A673 (cell line): ENCODE measurements around the gene COPE. TPM values are rescaled to one million over a fixed set of nuclear protein-coding genes. Genes with fewer than 3 reads are reported as not detected.

Experiments used
- BruUV-seq: library from RNA; stranded (reverse); fragments of 400-500 nt; replicated peaks from 2 replicates; lab custom pipeline; 2021; lab: Mats Ljungman, UMichigan
- CTCF ChIA-PET: fragments of 300-600 bp; sonication (Branson Sonifier 250); formaldehyde crosslinking; loops from one replicate; lab custom pipeline; 2022; ENCODE audit warnings: antibody characterized with exemption; lab: Charles Lee
- POLR2A ChIA-PET: fragments of 300-600 bp; sonication (Branson Sonifier 250); formaldehyde crosslinking; loops from one replicate; lab custom pipeline; 2022; ENCODE audit warnings: antibody characterized with exemption; ENCODE audit not compliant: low non-redundant PET; lab: Charles Lee
- DNase-seq: peaks from one replicate; pipeline ENCODE4 v3.0.0-alpha.2; 2015; ENCODE audit warnings: low spot score
- H3K27ac ChIP-seq: fragments of 200-600 bp; sonication (generic); 2 replicates; pipeline ENCODE4 v1.5.1; 2016; ENCODE audit warnings: mixed run types, low read depth, mild to moderate bottlenecking, mixed read lengths, antibody characterized with exemption, low read length; ENCODE audit not compliant: poor library complexity, severe bottlenecking
- H3K27me3 ChIP-seq: fragments of 200-600 bp; sonication (generic); replicated peaks from 2 replicates; pipeline ENCODE4 v1.6.1; 2017; ENCODE audit warnings: mixed run types, low read depth, mild to moderate bottlenecking, mixed read lengths, antibody characterized with exemption, low read length; ENCODE audit not compliant: insufficient read depth, poor library complexity
- H3K36me3 ChIP-seq: fragments of 200-600 bp; sonication (generic); 2 replicates; pipeline ENCODE4 v1.6.1; 2016; ENCODE audit warnings: mixed run types, mild to moderate bottlenecking, mixed read lengths, antibody characterized with exemption, low read length; ENCODE audit not compliant: insufficient read depth, poor library complexity, severe bottlenecking
- H3K4me1 ChIP-seq: fragments of 200-600 bp; sonication (generic); 2 replicates; pipeline ENCODE4 v1.6.1; 2017; ENCODE audit warnings: mixed run types, mild to moderate bottlenecking, mixed read lengths, antibody characterized with exemption, low read length; ENCODE audit not compliant: insufficient read depth, poor library complexity, severe bottlenecking
- H3K4me3 ChIP-seq: fragments of 200-600 bp; sonication (generic); 2 replicates; pipeline ENCODE4 v1.5.1; 2016; ENCODE audit warnings: low read depth, mixed run types, mild to moderate bottlenecking, mixed read lengths, low read length; ENCODE audit not compliant: poor library complexity, severe bottlenecking
- H3K9me3 ChIP-seq: fragments of 200-600 bp; sonication (generic); 2 replicates; pipeline ENCODE4 v1.6.1; 2016; ENCODE audit warnings: mixed run types, low read depth, mild to moderate bottlenecking, mixed read lengths, antibody characterized with exemption, low read length; ENCODE audit not compliant: poor library complexity, severe bottlenecking
- EZH2 ChIP-seq: fragments of 200-600 bp; sonication (generic); IDR thresholded peaks from 2 replicates; pipeline ENCODE4 v1.6.1; 2017; ENCODE audit warnings: borderline replicate concordance, low read depth, mild to moderate bottlenecking, mixed read lengths, antibody characterized with exemption, low read length; ENCODE audit not compliant: poor library complexity, severe bottlenecking
- intact Hi-C: fragments of 100-400 bp; cut with micrococcal nuclease; formaldehyde crosslinking; loops from one replicate; pipeline ENCODE4 v1.10.0; 2022; ENCODE audit not compliant: unreplicated experiment
- total RNA-seq: library from RNA; stranded (reverse); gene quantifications from 2 replicates; pipeline ENCODE4 v1.2.3, GENCODE V29; 2021
- TF ChIP-seq, protein P1 (sequence below): fragments of 300-800, 200-600 bp; sonication (generic); conservative IDR thresholded peaks from 2 replicates; pipeline ENCODE4 v1.5.1; 2017; ENCODE audit warnings: low read depth, mild to moderate bottlenecking, antibody characterized with exemption, low read length, moderate library complexity, mixed read lengths

Gene COPE
- total RNA-seq, 1 experiment from 2014 or later = 244 TPM

DNA sequence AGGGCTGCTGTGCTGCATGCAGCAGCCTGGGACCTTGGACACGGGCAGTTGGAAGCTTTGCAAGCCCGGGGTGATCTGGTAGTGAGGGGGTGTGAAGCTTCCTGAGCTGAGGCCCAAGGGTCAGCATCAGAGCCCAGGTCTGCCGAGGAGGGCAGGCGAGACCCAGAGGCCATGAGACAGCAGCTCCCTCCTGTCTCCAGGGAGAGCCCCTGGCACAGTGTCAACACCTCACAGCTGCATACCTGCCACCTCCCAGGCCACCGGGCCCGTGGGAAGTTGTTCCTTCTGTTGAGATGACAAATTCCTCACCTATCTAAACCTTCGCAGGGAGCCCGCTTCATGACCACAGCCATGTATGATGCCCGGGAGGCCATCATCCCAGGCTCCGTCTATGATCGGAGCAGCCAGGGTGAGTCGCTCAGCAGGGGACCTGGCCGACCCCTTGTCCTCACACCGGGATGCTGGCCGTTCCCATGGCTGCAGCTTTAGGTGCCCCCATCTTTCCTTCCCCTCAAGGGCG, 55.3 kb downstream of the COPE start:
- Histone ChIP-seq H3K9me3 (no peaks in the 10 kb centered on the region), H3K4me3 (no peak overlapping the region), H3K27ac (no peak overlapping the region), H3K27me3 (no peaks in the 10 kb centered on the region), H3K36me3 (peaks cover 93% of the 10 kb centered on the region), H3K4me1 (no peaks in the 10 kb centered on the region)
- POLR2A ChIA-PET = interaction anchor here (0.6 kb wide), 1 partner anchor 274 kb away, joined by 5 read pairs; no protein-coding TSS in a partner anchor
- TF ChIP-seq, protein P1, sequence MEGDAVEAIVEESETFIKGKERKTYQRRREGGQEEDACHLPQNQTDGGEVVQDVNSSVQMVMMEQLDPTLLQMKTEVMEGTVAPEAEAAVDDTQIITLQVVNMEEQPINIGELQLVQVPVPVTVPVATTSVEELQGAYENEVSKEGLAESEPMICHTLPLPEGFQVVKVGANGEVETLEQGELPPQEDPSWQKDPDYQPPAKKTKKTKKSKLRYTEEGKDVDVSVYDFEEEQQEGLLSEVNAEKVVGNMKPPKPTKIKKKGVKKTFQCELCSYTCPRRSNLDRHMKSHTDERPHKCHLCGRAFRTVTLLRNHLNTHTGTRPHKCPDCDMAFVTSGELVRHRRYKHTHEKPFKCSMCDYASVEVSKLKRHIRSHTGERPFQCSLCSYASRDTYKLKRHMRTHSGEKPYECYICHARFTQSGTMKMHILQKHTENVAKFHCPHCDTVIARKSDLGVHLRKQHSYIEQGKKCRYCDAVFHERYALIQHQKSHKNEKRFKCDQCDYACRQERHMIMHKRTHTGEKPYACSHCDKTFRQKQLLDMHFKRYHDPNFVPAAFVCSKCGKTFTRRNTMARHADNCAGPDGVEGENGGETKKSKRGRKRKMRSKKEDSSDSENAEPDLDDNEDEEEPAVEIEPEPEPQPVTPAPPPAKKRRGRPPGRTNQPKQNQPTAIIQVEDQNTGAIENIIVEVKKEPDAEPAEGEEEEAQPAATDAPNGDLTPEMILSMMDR = no peak
- TF ChIP-seq EZH2 = no peak
- BruUV-seq = no TSS peak
- CTCF ChIA-PET = no interaction called here
- no peak for DNase-seq
- intact Hi-C loops = no loop called here

GRCh38 chr19:18862976-18863842, 56.0 kb downstream of the COPE start:
- no TSS peak for BruUV-seq
- POLR2A ChIA-PET = interaction anchor here (0.6 kb wide), 1 partner anchor 273 kb away, joined by 5 read pairs; no protein-coding TSS in a partner anchor
- CTCF ChIA-PET = interaction anchor here (0.6 kb wide), 1 partner anchor 121 kb away, joined by 8 read pairs; no protein-coding TSS in a partner anchor
- intact Hi-C loops = no loop called here
- no peaks in the 10 kb centered on the region for H3K4me1 ChIP-seq
- H3K4me3 ChIP-seq = no peak overlapping the region
- H3K27me3 ChIP-seq = no peaks in the 10 kb centered on the region
- TF ChIP-seq EZH2 = no peak
- TF ChIP-seq, protein P1 = no peak
- DNase-seq = no peak
- H3K36me3 ChIP-seq = peaks cover 96% of the 10 kb centered on the region
- no peaks in the 10 kb centered on the region for H3K9me3 ChIP-seq
- H3K27ac ChIP-seq = no peak overlapping the region

DNA sequence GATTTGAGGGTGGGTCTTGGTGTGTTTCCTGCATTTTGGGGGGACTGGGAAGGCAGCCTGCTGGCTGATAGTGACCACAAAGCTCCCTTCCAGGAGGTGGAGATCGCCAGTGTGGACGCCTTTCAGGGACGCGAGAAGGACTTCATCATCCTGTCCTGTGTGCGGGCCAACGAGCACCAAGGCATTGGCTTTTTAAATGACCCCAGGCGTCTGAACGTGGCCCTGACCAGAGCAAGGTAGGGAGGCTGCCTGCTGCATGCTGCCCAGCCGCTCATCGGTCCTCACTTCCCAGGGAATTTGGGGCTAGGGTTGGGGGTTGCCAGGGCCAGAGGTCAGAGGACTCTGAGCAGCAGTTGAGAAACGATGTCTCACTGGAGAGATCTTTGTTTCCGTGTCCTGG, 57.3 kb downstream of the COPE start:
- H3K27me3 ChIP-seq = no peaks in the 10 kb centered on the region
- peaks cover 95% of the 10 kb centered on the region for H3K36me3 ChIP-seq
- CTCF ChIA-PET = no interaction called here
- POLR2A ChIA-PET = no interaction called here
- H3K4me1 ChIP-seq = no peaks in the 10 kb centered on the region
- no peaks in the 10 kb centered on the region for H3K9me3 ChIP-seq
- no peak for DNase-seq
- intact Hi-C loops = no loop called here
- TF ChIP-seq, protein P1 = no peak
- no peak for TF ChIP-seq EZH2
- no TSS peak for BruUV-seq
- no peak overlapping the region for H3K27ac ChIP-seq
- no peak overlapping the region for H3K4me3 ChIP-seq
